Vagina (tissue), 2 donors: ENCODE results near the gene FAM163B.

Experiments
- CTCF ChIP-seq, 3 experiments: fragments of 450-650 bp in 2 of 3; fragments of 200-600 bp in 1 of 3; sonication (generic) in 1 of 3; IDR thresholded peaks; one replicate each; pipeline ENCODE4 v1.5.1; 2017 to 2019; ENCODE audit warnings: antibody characterized with exemption in 3 of 3, mild to moderate bottlenecking in 2 of 3, moderate library complexity in 2 of 3
- POLR2A ChIP-seq, 2 donors: fragments of 450-650 bp; IDR thresholded peaks; one replicate each; pipeline ENCODE4 v1.6.1; 2017; ENCODE audit warnings: antibody characterized with exemption in 2 of 2, mild to moderate bottlenecking in 2 of 2, moderate library complexity in 2 of 2

GRCh38 chr9:133628766-133629165 is 19.6 kb upstream of the FAM163B start:
- TF ChIP-seq CTCF (IDR thresholded peaks at IDR 0.05): no peak
- no peak for TF ChIP-seq POLR2A (IDR thresholded peaks at IDR 0.05)
